Esophagus muscularis mucosa (tissue), 3 donors: Measurements from ENCODE around the gene ZRANB3.

Experiments
- CTCF ChIP-seq, 3 experiments: fragments of 200-600 bp in 2 of 3; fragments of 450-650 bp in 1 of 3; sonication (generic) in 2 of 3; IDR thresholded peaks; one replicate each; pipeline ENCODE4 v1.5.1; 2017 to 2019; ENCODE audit warnings: antibody characterized with exemption in 3 of 3, mild to moderate bottlenecking in 2 of 3, moderate library complexity in 1 of 3
- POLR2AphosphoS5 ChIP-seq, 2 donors: sonication (generic); formaldehyde crosslinking; IDR thresholded peaks; one replicate each; pipeline ENCODE4 v1.6.1; 2017; ENCODE audit warnings: antibody characterized with exemption in 2 of 2

- TF ChIP-seq POLR2AphosphoS5 (IDR thresholded peaks at IDR 0.05): no peak
- TF ChIP-seq CTCF (IDR thresholded peaks at IDR 0.05): no peak
These were observed 348.4 kb downstream of the ZRANB3 start for GRCh38 chr2:135182601-135183000.
